Activated CD4-positive, alpha-beta memory T cell treated with anti-CD3 and anti-CD28 coated beads, Interleukin-2, amount 10 ng/mL, durations not matched to agents 7 days and 5 days (primary cell): Measurements from ENCODE around the gene TEAD4. TPM values are rescaled to one million over a fixed set of nuclear protein-coding genes. Genes with fewer than 3 reads are reported as not detected.

Experiments
- CTCF ChIA-PET: fragments of 350-600 bp; sonication (Branson Sonifier 250); formaldehyde crosslinking; loops from one replicate; lab custom pipeline; 2021; ENCODE audit warnings: antibody characterized with exemption, inconsistent platforms; lab: Charles Lee
- POLR2A ChIA-PET: fragments of 350-600 bp; sonication (Branson Sonifier 250); formaldehyde crosslinking; loops from one replicate; lab custom pipeline; 2021; ENCODE audit warnings: antibody characterized with exemption; lab: Charles Lee
- DNase-seq: peaks from one replicate; pipeline ENCODE4 v3.0.0-alpha.2; 2020
- H3K27ac Mint-ChIP-seq: one replicate; pipeline ENCODE4 v1.8.0; 2021; ENCODE audit warnings: mild to moderate bottlenecking, mixed read lengths
- H3K27me3 Mint-ChIP-seq: one replicate; pipeline ENCODE4 v1.8.0; 2021; ENCODE audit warnings: mixed read lengths
- H3K36me3 Mint-ChIP-seq: one replicate; pipeline ENCODE4 v1.8.0; 2021; ENCODE audit warnings: low read depth, mixed read lengths
- H3K4me1 Mint-ChIP-seq: one replicate; pipeline ENCODE4 v1.8.0; 2021; ENCODE audit warnings: mixed read lengths
- H3K4me3 Mint-ChIP-seq: one replicate; pipeline ENCODE4 v1.8.0; 2021; ENCODE audit warnings: mild to moderate bottlenecking, mixed read lengths
- H3K9me3 Mint-ChIP-seq: one replicate; pipeline ENCODE4 v1.8.0; 2021; ENCODE audit warnings: mixed read lengths
- total RNA-seq, 2 experiments: library from RNA; stranded (reverse); gene quantifications; one replicate each; pipeline ENCODE4 v1.2.3, GENCODE V29; 2021

The TEAD4 gene
- under 1 TPM; 0.68 to 0.83 TPM for total RNA-seq

- no peak for DNase-seq
- ChIA-PET CTCF (no interaction called here), POLR2A (no interaction called here)
- Mint-ChIP-seq H3K27ac (no peak within 1 kb of the TSS), H3K36me3 (peaks cover 3% of the 10 kb centered on the region), H3K4me1 (peaks cover 19% of the 10 kb centered on the region), H3K27me3 (peaks cover 54% of the 10 kb centered on the region), H3K4me3 (peak within 1 kb of the TSS; percentile 75), H3K9me3 (no peaks in the 10 kb centered on the region)
These were observed at the start of gene TEAD4 for GRCh38 chr12:2959192-2959504. TEAD4 (plus strand) TSS chr12:2959397.

- DNase-seq, result no peak
- Mint-ChIP-seq H3K9me3 (no peaks in the 10 kb centered on the region), H3K4me1 (no peaks in the 10 kb centered on the region), H3K27me3 (no peaks in the 10 kb centered on the region), H3K27ac (no peak overlapping the region), H3K36me3 (no peaks in the 10 kb centered on the region), H3K4me3 (no peak overlapping the region)
- CTCF ChIA-PET, result no interaction called here
- POLR2A ChIA-PET, result no interaction called here
These were observed 47.0 kb upstream of the TEAD4 start for GRCh38 chr12:2912216-2912575.

- H3K4me3 Mint-ChIP-seq, result no peak overlapping the region
- no peak overlapping the region for H3K27ac Mint-ChIP-seq
- CTCF ChIA-PET, result no interaction called here
- DNase-seq, result no peak
- H3K36me3 Mint-ChIP-seq, result peaks cover 6% of the 10 kb centered on the region
- no peaks in the 10 kb centered on the region for H3K4me1 Mint-ChIP-seq
- POLR2A ChIA-PET, result no interaction called here
- H3K27me3 Mint-ChIP-seq, result no peaks in the 10 kb centered on the region
- no peaks in the 10 kb centered on the region for H3K9me3 Mint-ChIP-seq
These were observed 39.9 kb upstream of the TEAD4 start for GRCh38 chr12:2919249-2919648.

- no peak for DNase-seq
- ChIA-PET CTCF (interaction anchor here (0.9 kb wide), 1 partner anchor 17 kb away, joined by 4 read pairs; no protein-coding TSS in a partner anchor), POLR2A (no interaction called here)
- H3K4me1 Mint-ChIP-seq, result peaks cover 4% of the 10 kb centered on the region
- no peak overlapping the region for H3K27ac Mint-ChIP-seq
- H3K27me3 Mint-ChIP-seq, result no peaks in the 10 kb centered on the region
- H3K9me3 Mint-ChIP-seq, result no peaks in the 10 kb centered on the region
- H3K36me3 Mint-ChIP-seq, result peaks cover 6% of the 10 kb centered on the region
- H3K4me3 Mint-ChIP-seq, result no peak overlapping the region
These were observed 36.9 kb upstream of the TEAD4 start for GRCh38 chr12:2922329-2922728.

GRCh38 chr12:2923057-2923456 lies 36.1 kb upstream of the TEAD4 start:
- POLR2A ChIA-PET, result no interaction called here
- no peaks in the 10 kb centered on the region for H3K27me3 Mint-ChIP-seq
- H3K36me3 Mint-ChIP-seq, result peaks cover 6% of the 10 kb centered on the region
- peaks cover 4% of the 10 kb centered on the region for H3K4me1 Mint-ChIP-seq
- no peak overlapping the region for H3K27ac Mint-ChIP-seq
- CTCF ChIA-PET, result interaction anchor here (0.9 kb wide), 1 partner anchor 16 kb away, joined by 4 read pairs; no protein-coding TSS in a partner anchor
- no peak overlapping the region for H3K4me3 Mint-ChIP-seq
- no peak for DNase-seq
- H3K9me3 Mint-ChIP-seq, result no peaks in the 10 kb centered on the region

- ChIA-PET CTCF (interaction anchor here (0.7 kb wide), 1 partner anchor 40 kb away, joined by 3 read pairs; no protein-coding TSS in a partner anchor), POLR2A (no interaction called here)
- Mint-ChIP-seq H3K9me3 (no peaks in the 10 kb centered on the region), H3K4me3 (no peak overlapping the region), H3K27me3 (no peaks in the 10 kb centered on the region), H3K36me3 (peaks cover 6% of the 10 kb centered on the region), H3K27ac (no peak overlapping the region), H3K4me1 (peaks cover 4% of the 10 kb centered on the region)
- DNase-seq, result no peak
These were observed 35.2 kb upstream of the TEAD4 start for GRCh38 chr12:2924019-2924418.

- no peak overlapping the region for H3K4me3 Mint-ChIP-seq
- H3K9me3 Mint-ChIP-seq, result no peaks in the 10 kb centered on the region
- H3K4me1 Mint-ChIP-seq, result peaks cover 4% of the 10 kb centered on the region
- H3K27me3 Mint-ChIP-seq, result no peaks in the 10 kb centered on the region
- peaks cover 9% of the 10 kb centered on the region for H3K36me3 Mint-ChIP-seq
- H3K27ac Mint-ChIP-seq, result no peak overlapping the region
- no peak for DNase-seq
- ChIA-PET POLR2A (no interaction called here), CTCF (interaction anchor here (0.9 kb wide), 1 partner anchor 40 kb away, joined by 5 read pairs; no protein-coding TSS in a partner anchor)
These were observed 33.7 kb upstream of the TEAD4 start for GRCh38 chr12:2925322-2925995.

GRCh38 chr12:2930865-2931264 lies 28.3 kb upstream of the TEAD4 start:
- no peak overlapping the region for H3K27ac Mint-ChIP-seq
- ChIA-PET POLR2A (no interaction called here), CTCF (no interaction called here)
- H3K36me3 Mint-ChIP-seq, result peaks cover 6% of the 10 kb centered on the region
- no peaks in the 10 kb centered on the region for H3K4me1 Mint-ChIP-seq
- H3K27me3 Mint-ChIP-seq, result no peaks in the 10 kb centered on the region
- DNase-seq, result no peak
- no peak overlapping the region for H3K4me3 Mint-ChIP-seq
- no peaks in the 10 kb centered on the region for H3K9me3 Mint-ChIP-seq

GRCh38 chr12:2933586-2933985 lies 25.6 kb upstream of the TEAD4 start:
- Mint-ChIP-seq H3K9me3 (no peaks in the 10 kb centered on the region), H3K4me1 (no peaks in the 10 kb centered on the region), H3K27me3 (no peaks in the 10 kb centered on the region), H3K27ac (no peak overlapping the region), H3K36me3 (peaks cover 6% of the 10 kb centered on the region), H3K4me3 (no peak overlapping the region)
- ChIA-PET CTCF (no interaction called here), POLR2A (no interaction called here)
- DNase-seq, result no peak

- H3K4me3 Mint-ChIP-seq, result no peak overlapping the region
- POLR2A ChIA-PET, result no interaction called here
- CTCF ChIA-PET, result no interaction called here
- no peaks in the 10 kb centered on the region for H3K4me1 Mint-ChIP-seq
- H3K9me3 Mint-ChIP-seq, result no peaks in the 10 kb centered on the region
- no peak for DNase-seq
- no peak overlapping the region for H3K27ac Mint-ChIP-seq
- H3K36me3 Mint-ChIP-seq, result peaks cover 6% of the 10 kb centered on the region
- no peaks in the 10 kb centered on the region for H3K27me3 Mint-ChIP-seq
These were observed 24.8 kb upstream of the TEAD4 start for GRCh38 chr12:2934371-2934770.

GRCh38 chr12:2936301-2936700 lies 22.9 kb upstream of the TEAD4 start:
- CTCF ChIA-PET, result no interaction called here
- H3K27me3 Mint-ChIP-seq, result no peaks in the 10 kb centered on the region
- H3K27ac Mint-ChIP-seq, result no peak overlapping the region
- no peak for DNase-seq
- no peaks in the 10 kb centered on the region for H3K9me3 Mint-ChIP-seq
- H3K4me3 Mint-ChIP-seq, result no peak overlapping the region
- POLR2A ChIA-PET, result no interaction called here
- H3K4me1 Mint-ChIP-seq, result no peaks in the 10 kb centered on the region
- peaks cover 3% of the 10 kb centered on the region for H3K36me3 Mint-ChIP-seq

- Mint-ChIP-seq H3K27ac (no peak overlapping the region), H3K4me1 (no peaks in the 10 kb centered on the region), H3K4me3 (no peak overlapping the region), H3K9me3 (no peaks in the 10 kb centered on the region), H3K36me3 (peaks cover 3% of the 10 kb centered on the region), H3K27me3 (no peaks in the 10 kb centered on the region)
- CTCF ChIA-PET, result interaction anchor here (1.1 kb wide), 1 partner anchor 104 kb away, joined by 6 read pairs; no protein-coding TSS in a partner anchor
- no peak for DNase-seq
- POLR2A ChIA-PET, result no interaction called here
These were observed 21.7 kb upstream of the TEAD4 start for GRCh38 chr12:2937500-2937899.

GRCh38 chr12:2939191-2939590 lies 20.0 kb upstream of the TEAD4 start:
- no peak overlapping the region for H3K27ac Mint-ChIP-seq
- no peaks in the 10 kb centered on the region for H3K27me3 Mint-ChIP-seq
- no peak overlapping the region for H3K4me3 Mint-ChIP-seq
- DNase-seq, result no peak
- CTCF ChIA-PET, result interaction anchor here (1.2 to 1.6 kb wide), 3 partner anchors 10 to 85 kb away, joined by 3 to 6 read pairs (median 4); no protein-coding TSS in a partner anchor
- H3K4me1 Mint-ChIP-seq, result no peaks in the 10 kb centered on the region
- POLR2A ChIA-PET, result no interaction called here
- peaks cover 3% of the 10 kb centered on the region for H3K36me3 Mint-ChIP-seq
- H3K9me3 Mint-ChIP-seq, result no peaks in the 10 kb centered on the region

GRCh38 chr12:2940564-2940963 lies 18.6 kb upstream of the TEAD4 start:
- Mint-ChIP-seq H3K4me3 (no peak overlapping the region), H3K9me3 (no peaks in the 10 kb centered on the region), H3K27me3 (no peaks in the 10 kb centered on the region), H3K4me1 (peaks cover 4% of the 10 kb centered on the region), H3K27ac (no peak overlapping the region), H3K36me3 (no peaks in the 10 kb centered on the region)
- ChIA-PET POLR2A (interaction anchor here (1.0 kb wide), 1 partner anchor 64 kb away, joined by 4 read pairs; the partner anchor contains the start of genes FOXM1 and RHNO1), CTCF (interaction anchor here (1.2 to 1.6 kb wide), 2 partner anchors 8 to 86 kb away, joined by 3 to 6 read pairs; no protein-coding TSS in a partner anchor)
- DNase-seq, result no peak
